NCI-H69 (cell line): ENCODE data around the gene SLC18A3.

Source experiments
- DNase-seq: peaks from one replicate; lab custom pipeline; 2025; lab: John Stamatoyannopoulos, UW

The SLC18A3 gene

GRCh38 chr10:49610114-49610457 is at the start of gene SLC18A3:
SLC18A3 (plus strand) TSS chr10:49610310; CDS start chr10:49610741, 431 bp downstream.
- peak; percentile 75 for DNase-seq

- DNase-seq = no peak
These were observed 49.6 kb upstream of the SLC18A3 start for GRCh38 chr10:49560526-49560925.

GRCh38 chr10:49562893-49563292 is 47.2 kb upstream of the SLC18A3 start:
- DNase-seq = no peak

- DNase-seq = no peak
These were observed 45.6 kb upstream of the SLC18A3 start for GRCh38 chr10:49564461-49565009.

- no peak for DNase-seq
These were observed 42.3 kb upstream of the SLC18A3 start for GRCh38 chr10:49567810-49568209.

GRCh38 chr10:49568235-49568634 is 41.9 kb upstream of the SLC18A3 start:
- DNase-seq = no peak

GRCh38 chr10:49569031-49569631 is 41.0 kb upstream of the SLC18A3 start:
- no peak for DNase-seq

GRCh38 chr10:49571388-49571787 is 38.7 kb upstream of the SLC18A3 start:
- no peak for DNase-seq

- peak; percentile 52 for DNase-seq
These were observed 37.5 kb upstream of the SLC18A3 start for GRCh38 chr10:49572594-49573114.

- no peak for DNase-seq
These were observed 34.5 kb upstream of the SLC18A3 start for GRCh38 chr10:49575489-49576072.

GRCh38 chr10:49577182-49577925 is 32.8 kb upstream of the SLC18A3 start:
- DNase-seq = no peak

- DNase-seq = no peak
These were observed 31.7 kb upstream of the SLC18A3 start for GRCh38 chr10:49578392-49578791.

GRCh38 chr10:49579621-49580020 is 30.5 kb upstream of the SLC18A3 start:
- no peak for DNase-seq

- no peak for DNase-seq
These were observed 24.7 kb upstream of the SLC18A3 start for GRCh38 chr10:49585387-49585786.

- DNase-seq = no peak
These were observed 22.1 kb upstream of the SLC18A3 start for GRCh38 chr10:49587981-49588380.

GRCh38 chr10:49592726-49593563 is 17.2 kb upstream of the SLC18A3 start:
- peak; percentile 65 for DNase-seq

- no peak for DNase-seq
These were observed 16.6 kb upstream of the SLC18A3 start for GRCh38 chr10:49593564-49593875.

GRCh38 chr10:49593998-49594397 is 16.1 kb upstream of the SLC18A3 start:
- DNase-seq = no peak

GRCh38 chr10:49594594-49594993 is 15.5 kb upstream of the SLC18A3 start:
- DNase-seq = peak; percentile 60

GRCh38 chr10:49595003-49595712 is 15.0 kb upstream of the SLC18A3 start:
- DNase-seq = no peak

GRCh38 chr10:49595713-49596492 is 14.2 kb upstream of the SLC18A3 start:
- no peak for DNase-seq
